ENCODE data around the gene AK1.

- TF ChIP-seq CTCF (IDR thresholded peaks at IDR 0.05 in 2 of 3, conservative IDR thresholded peaks at IDR 0.05 in 1 of 3; ENCODE audit: control insufficient read depth in 2 of 3, extremely low read depth in 1 of 3, insufficient read depth in 1 of 3, low read depth in 3 of 3, low read length in 3 of 3) (no peak), JUNB (IDR thresholded peaks at IDR 0.05) (no peak), E2F4 (IDR thresholded peaks at IDR 0.05; ENCODE audit: low read depth, low read length) (no peak), PBX3 (IDR thresholded peaks at IDR 0.05; ENCODE audit: insufficient replicate concordance, low read depth, low read length) (peak; percentile 75), E4F1 (IDR thresholded peaks at IDR 0.05; ENCODE audit: borderline replicate concordance, partially characterized antibody) (no peak), POLR2A (IDR thresholded peaks at IDR 0.05; ENCODE audit: low read depth, low read length) (peak; percentile 63), SUZ12 (IDR thresholded peaks at IDR 0.05; ENCODE audit: unreplicated experiment) (no peak), RFX5 (IDR thresholded peaks at IDR 0.05; ENCODE audit: low read depth, low read length) (no peak)
These were observed 27.7 kb upstream of the AK1 start for GRCh38 chr9:127905004-127905728.

Data from GM12878 (cell line).